HCT116 (cell line): ENCODE results near the gene COL4A1. TPM values are rescaled to one million over a fixed set of nuclear protein-coding genes. Genes with fewer than 3 reads are reported as not detected.

Source experiments
- ATAC-seq: fragments of 200-7000 bp; cut with Tn5 transposase; 2 replicates; pipeline ENCODE4 v1.9.1; 2020; ENCODE audit warnings: mild to moderate bottlenecking, moderate library complexity
- BruUV-seq: library from RNA; stranded (reverse); fragments of 400-500 nt; replicated peaks from 2 replicates; lab custom pipeline; 2021; lab: Mats Ljungman, UMichigan
- CTCF ChIA-PET: fragments of 300-600 bp; sonication (Branson Sonifier 250); formaldehyde crosslinking; loops from one replicate; lab custom pipeline; 2021; ENCODE audit warnings: antibody characterized with exemption; lab: Charles Lee
- POLR2A ChIA-PET: fragments of 300-600, 350-600 bp; sonication (Branson Sonifier 250); formaldehyde crosslinking; loops from one replicate; lab custom pipeline; 2021; ENCODE audit warnings: antibody characterized with exemption; lab: Charles Lee
- RAD21 ChIA-PET, 2 experiments: fragments of 300-600 bp; sonication (Branson Sonifier 250); formaldehyde crosslinking; loops; one replicate each; lab custom pipeline; 2023; ENCODE audit warnings: low total read pairs in 2 of 2; ENCODE audit not compliant: uncharacterized antibody in 2 of 2, unreplicated experiment in 2 of 2, low non-redundant PET in 1 of 2; lab: Charles Lee
- DNase-seq: peaks from one replicate; pipeline ENCODE4 v3.0.0-alpha.2; 2010; ENCODE audit warnings: low read depth, low spot score
- H2AFZ ChIP-seq: fragments of 200-600 bp; shearing (Covaris generic), sonication (generic); 2 replicates; pipeline ENCODE4 v1.6.1; 2017; ENCODE audit warnings: low read depth, mixed run types, mixed read lengths, antibody characterized with exemption, low read length; ENCODE audit not compliant: poor library complexity, severe bottlenecking
- H3K27ac ChIP-seq: 2 replicates; pipeline ENCODE4 v1.5.1; 2012; ENCODE audit warnings: low read depth, low read length
- H3K27me3 ChIP-seq: fragments of 200-600 bp; sonication (generic); 2 replicates; pipeline ENCODE4 v1.6.1; 2016; ENCODE audit warnings: mixed run types, low read length, mixed read lengths; ENCODE audit not compliant: insufficient read depth
- H3K36me3 ChIP-seq, 2 experiments: fragments of 200-500 bp in 1 of 2; fragments of 200-600 bp in 1 of 2; sonication (Bioruptor generic) in 1 of 2; sonication (generic) in 1 of 2; 2 replicates each; pipeline versions ENCODE4 v1.5.1 to v1.6.1; 2014 to 2016; ENCODE audit warnings: low read length in 2 of 2, inconsistent platforms in 1 of 2, mixed read lengths in 1 of 2, mixed run types in 1 of 2; ENCODE audit not compliant: insufficient read depth in 2 of 2, control insufficient read depth in 1 of 2
- H3K4me1 ChIP-seq, 2 experiments: fragments of 200-600 bp in 1 of 2; sonication (generic) in 1 of 2; 2 replicates each; pipeline versions ENCODE4 v1.5.1 to v1.6.1; 2012 to 2017; ENCODE audit warnings: low read length in 2 of 2, inconsistent platforms in 1 of 2, mild to moderate bottlenecking in 1 of 2, mixed read lengths in 1 of 2, mixed run types in 1 of 2, moderate library complexity in 1 of 2; ENCODE audit not compliant: insufficient read depth in 2 of 2, control insufficient read depth in 1 of 2
- H3K4me2 ChIP-seq: fragments of 200-600 bp; sonication (generic); 2 replicates; pipeline ENCODE4 v1.6.1; 2017; ENCODE audit warnings: mixed run types, low read length, mixed read lengths
- H3K4me3 ChIP-seq, 2 experiments: fragments of 200-600 bp in 1 of 2; sonication (generic) in 1 of 2; replicated peaks in 1 of 2; 2 replicates each; pipeline ENCODE4 v1.5.1; 2011 to 2016; ENCODE audit warnings: low read length in 2 of 2, control low read depth in 1 of 2, low read depth in 1 of 2, mild to moderate bottlenecking in 1 of 2, mixed read lengths in 1 of 2, mixed run types in 1 of 2
- H3K79me2 ChIP-seq: fragments of 200-600 bp; sonication (generic); 2 replicates; pipeline ENCODE4 v1.6.1; 2017; ENCODE audit warnings: mild to moderate bottlenecking, mixed run types, low read length, moderate library complexity, mixed read lengths; ENCODE audit not compliant: insufficient read depth
- H3K9ac ChIP-seq: fragments of 200-600 bp; sonication (generic); 2 replicates; pipeline ENCODE4 v1.6.1; 2016; ENCODE audit warnings: low read length, mixed read lengths
- H3K9me2 ChIP-seq: fragments of 200-600 bp; sonication (generic), shearing (Covaris generic); 2 replicates; pipeline ENCODE4 v1.6.1; 2017; ENCODE audit warnings: mixed run types, mild to moderate bottlenecking, moderate library complexity; ENCODE audit not compliant: insufficient read depth
- H3K9me3 ChIP-seq, 2 experiments: fragments of 200-500 bp in 1 of 2; fragments of 200-600 bp in 1 of 2; sonication (Bioruptor generic) in 1 of 2; sonication (generic) in 1 of 2; 2 replicates each; pipeline ENCODE4 v1.6.1; 2014 to 2017; ENCODE audit warnings: low read length in 2 of 2, mixed read lengths in 2 of 2, inconsistent platforms in 1 of 2, low read depth in 1 of 2, mild to moderate bottlenecking in 1 of 2, mixed run types in 1 of 2, moderate library complexity in 1 of 2; ENCODE audit not compliant: control insufficient read depth in 1 of 2, insufficient read depth in 1 of 2
- H4K20me1 ChIP-seq: fragments of 200-600 bp; sonication (generic), shearing (Covaris generic); 2 replicates; pipeline ENCODE4 v1.6.1; 2017; ENCODE audit warnings: mixed run types, mild to moderate bottlenecking, moderate library complexity; ENCODE audit not compliant: insufficient read depth
- CBX3 ChIP-seq: IDR thresholded peaks from 2 replicates; pipeline ENCODE4 v1.6.1; 2012; ENCODE audit warnings: low read depth
- CEBPB ChIP-seq: IDR thresholded peaks from 2 replicates; pipeline ENCODE4 v1.6.1; 2012; ENCODE audit warnings: low read depth
- CTCF ChIP-seq, 3 experiments: fragments of 200-600 bp in 1 of 3; sonication (generic) in 1 of 3; IDR thresholded peaks in 2 of 3; conservative IDR thresholded peaks in 1 of 3; 2 replicates each; pipeline ENCODE4 v1.5.1; 2012 to 2017; ENCODE audit warnings: low read depth in 2 of 3, low read length in 2 of 3, antibody characterized with exemption in 1 of 3, borderline replicate concordance in 1 of 3, control low read depth in 1 of 3, mild to moderate bottlenecking in 1 of 3, mixed read lengths in 1 of 3, mixed run types in 1 of 3, moderate library complexity in 1 of 3; ENCODE audit not compliant: insufficient read depth in 1 of 3
- EGR1 ChIP-seq: IDR thresholded peaks from 2 replicates; pipeline ENCODE4 v1.6.1; 2012; ENCODE audit warnings: low read depth
- ELF1 ChIP-seq: IDR thresholded peaks from 2 replicates; pipeline ENCODE4 v1.6.1; 2012; ENCODE audit warnings: low read depth, borderline replicate concordance
- FOSL1 ChIP-seq: IDR thresholded peaks from 2 replicates; pipeline ENCODE4 v1.6.1; 2012; ENCODE audit warnings: low read depth
- JUND ChIP-seq: IDR thresholded peaks from 2 replicates; pipeline ENCODE4 v1.6.1; 2012
- MAX ChIP-seq: IDR thresholded peaks from 2 replicates; pipeline ENCODE4 v1.6.1; 2012
- POLR2A ChIP-seq: IDR thresholded peaks from 2 replicates; pipeline ENCODE4 v1.7.0; 2011; ENCODE audit warnings: borderline replicate concordance; ENCODE audit not compliant: insufficient read depth, insufficient read length; ENCODE audit errors: extremely low read depth
- POLR2AphosphoS5 ChIP-seq: IDR thresholded peaks from 2 replicates; pipeline ENCODE4 v1.6.1; 2011; ENCODE audit warnings: mild to moderate bottlenecking, low read depth, low read length, moderate library complexity
- RAD21 ChIP-seq: IDR thresholded peaks from 2 replicates; pipeline ENCODE4 v1.6.1; 2012; ENCODE audit warnings: low read depth, mild to moderate bottlenecking
- REST ChIP-seq: IDR thresholded peaks from 2 replicates; pipeline ENCODE4 v1.6.1; 2012; ENCODE audit warnings: low read depth
- SP1 ChIP-seq: IDR thresholded peaks from 2 replicates; pipeline ENCODE4 v1.6.1; 2012; ENCODE audit warnings: low read depth
- SRF ChIP-seq: IDR thresholded peaks from 2 replicates; pipeline ENCODE4 v1.6.1; 2012; ENCODE audit warnings: low read depth
- TCF7L2 ChIP-seq: IDR thresholded peaks from 2 replicates; pipeline ENCODE4 v1.7.0; 2011; ENCODE audit warnings: borderline replicate concordance, inconsistent platforms; ENCODE audit not compliant: insufficient read depth, insufficient read length; ENCODE audit errors: extremely low read depth
- YY1 ChIP-seq: IDR thresholded peaks from 2 replicates; pipeline ENCODE4 v1.6.1; 2011; ENCODE audit warnings: low read length, low read depth, moderate library complexity, mild to moderate bottlenecking; ENCODE audit not compliant: insufficient replicate concordance; ENCODE audit errors: extremely low read depth
- ZFX ChIP-seq: fragments of 450-650 bp; IDR thresholded peaks from 2 replicates; pipeline ENCODE4 v1.6.1; 2017
- intact Hi-C: fragments of 100-400 bp; cut with micrococcal nuclease; formaldehyde crosslinking; loops from 2 replicates; pipeline ENCODE4 v1.10.0; 2022
- total RNA-seq: library from RNA; stranded (reverse); gene quantifications from one replicate; pipeline ENCODE4 v1.2.1, GENCODE V29; 2021; ENCODE audit not compliant: unreplicated experiment

The COL4A1 gene
- total RNA-seq, 1 experiment from 2014 or later: 0.57 TPM

GRCh38 chr13:110284779-110285484 lies 22.0 kb downstream of the COL4A1 start:
- H3K27me3 ChIP-seq: peaks cover 15% of the 10 kb centered on the region; the same call in 1 of the 2 replicates
- ChIA-PET POLR2A (no interaction called here), RAD21 (no interaction called here), CTCF (no interaction called here)
- no peaks in the 10 kb centered on the region for H3K4me1 ChIP-seq
- no peaks in the 10 kb centered on the region for H3K79me2 ChIP-seq
- H3K9ac ChIP-seq: no peak overlapping the region
- H2AFZ ChIP-seq: no peak overlapping the region
- intact Hi-C loops: no loop called here
- H3K36me3 ChIP-seq: no peaks in the 10 kb centered on the region
- no peaks in the 10 kb centered on the region for H4K20me1 ChIP-seq
- TF ChIP-seq POLR2A: no peak
- TF ChIP-seq ZFX: no peak
- no peak for TF ChIP-seq JUND
- TF ChIP-seq SP1: no peak
- TF ChIP-seq CTCF (IDR thresholded peaks at IDR 0.05 in 2 of 3, conservative IDR thresholded peaks at IDR 0.05 in 1 of 3; ENCODE audit: borderline replicate concordance in 1 of 3, insufficient read depth in 1 of 3, low read depth in 2 of 3, low read length in 2 of 3): no peak
- no peak for TF ChIP-seq REST
- TF ChIP-seq CBX3: no peak
- TF ChIP-seq YY1: no peak
- TF ChIP-seq POLR2AphosphoS5: no peak
- TF ChIP-seq SRF: no peak
- no peak for TF ChIP-seq FOSL1
- no peak for TF ChIP-seq CEBPB
- TF ChIP-seq RAD21: no peak
- no peak for TF ChIP-seq ELF1
- no peak for TF ChIP-seq EGR1
- no peak for TF ChIP-seq MAX
- TF ChIP-seq TCF7L2: no peak
- no peak for ATAC-seq
- H3K9me2 ChIP-seq: no peaks in the 10 kb centered on the region
- H3K4me2 ChIP-seq: no peak overlapping the region
- BruUV-seq: no TSS peak
- H3K27ac ChIP-seq: no peak overlapping the region
- DNase-seq: no peak
- no peaks in the 10 kb centered on the region for H3K9me3 ChIP-seq
- H3K4me3 ChIP-seq: no peak overlapping the region
